GM12865 (cell line): ENCODE measurements around the gene CTTNBP2.

Experiments
- DNase-seq: peaks from one replicate; pipeline ENCODE4 v3.0.0; 2010; ENCODE audit warnings: low read depth
- H3K4me3 ChIP-seq: 2 replicates; pipeline ENCODE4 v1.5.1; 2011; ENCODE audit warnings: mild to moderate bottlenecking, low read depth, low read length, control low read depth
- CTCF ChIP-seq: IDR thresholded peaks from 2 replicates; pipeline ENCODE4 v1.5.1; 2011; ENCODE audit warnings: low read length, control low read depth, low read depth, inconsistent platforms; ENCODE audit not compliant: insufficient read depth; ENCODE audit errors: missing control alignments

CTTNBP2 gene

GRCh38 chr7:117667456-117667855 is 205.8 kb downstream of the CTTNBP2 start:
- DNase-seq: no peak
- TF ChIP-seq CTCF: no peak
- no peak overlapping the region for H3K4me3 ChIP-seq

- H3K4me3 ChIP-seq: no peak overlapping the region
- no peak for DNase-seq
- TF ChIP-seq CTCF: no peak
Measured at GRCh38 chr7:117666689-117667088, 206.6 kb downstream of the CTTNBP2 start.

GRCh38 chr7:117666031-117666430 is 207.2 kb downstream of the CTTNBP2 start:
- no peak for TF ChIP-seq CTCF
- no peak overlapping the region for H3K4me3 ChIP-seq
- no peak for DNase-seq

GRCh38 chr7:117665368-117665767 is 207.9 kb downstream of the CTTNBP2 start:
- no peak for DNase-seq
- H3K4me3 ChIP-seq: no peak overlapping the region
- TF ChIP-seq CTCF: no peak

- no peak for TF ChIP-seq CTCF
- DNase-seq: no peak
- H3K4me3 ChIP-seq: no peak overlapping the region
Measured at GRCh38 chr7:117664047-117664446, 209.2 kb downstream of the CTTNBP2 start.

- DNase-seq: no peak
- no peak overlapping the region for H3K4me3 ChIP-seq
- no peak for TF ChIP-seq CTCF
Measured at GRCh38 chr7:117661328-117661727, 211.9 kb downstream of the CTTNBP2 start.
